Stimulated activated naive CD4-positive, alpha-beta T cell treated with Interleukin-2 at 50 U/mL for 16 hours (primary cell): ENCODE results near the gene SNX9.
"Not testable (repeated sequence)": the region's sequence is repeated elsewhere in the genome, so short reads cannot be mapped to it uniquely, and the experiment has no call there.

ENCODE experiments used
- DNase-seq: peaks from one replicate; lab custom pipeline; 2025; lab: John Stamatoyannopoulos, UW

SNX9 gene

DNA sequence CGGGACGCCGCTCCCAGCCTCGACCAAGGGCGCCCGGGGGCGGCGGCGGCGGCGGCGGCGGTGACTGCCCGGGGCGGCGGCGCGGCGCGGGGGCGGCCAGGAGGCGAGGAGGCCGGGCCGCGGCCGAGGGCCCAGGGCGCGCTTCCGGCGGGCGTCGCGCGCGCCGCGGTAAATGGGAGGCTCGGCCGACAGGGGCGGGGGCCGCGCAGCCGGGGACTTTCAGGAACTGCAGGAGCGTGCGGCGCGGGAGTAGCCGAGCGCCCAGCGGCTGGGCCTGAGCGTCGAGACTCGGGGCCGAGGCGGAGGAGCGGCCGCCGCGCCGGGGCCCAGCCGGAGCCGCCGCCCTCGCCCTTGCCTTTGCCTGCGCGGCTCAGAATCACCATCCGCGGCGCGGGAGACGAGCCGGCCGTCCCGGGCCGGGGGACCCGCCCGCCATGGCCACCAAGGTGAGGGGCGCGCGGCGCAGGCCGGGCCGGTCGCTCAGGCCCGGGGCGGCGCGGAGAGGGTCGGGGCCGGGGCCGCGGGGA lies at the start of gene SNX9:
SNX9 (plus strand) TSS at position 246 of the 527 bp plus-strand sequence; CDS start at position 435, 189 bp downstream.
- DNase-seq: peak; percentile 60

DNA sequence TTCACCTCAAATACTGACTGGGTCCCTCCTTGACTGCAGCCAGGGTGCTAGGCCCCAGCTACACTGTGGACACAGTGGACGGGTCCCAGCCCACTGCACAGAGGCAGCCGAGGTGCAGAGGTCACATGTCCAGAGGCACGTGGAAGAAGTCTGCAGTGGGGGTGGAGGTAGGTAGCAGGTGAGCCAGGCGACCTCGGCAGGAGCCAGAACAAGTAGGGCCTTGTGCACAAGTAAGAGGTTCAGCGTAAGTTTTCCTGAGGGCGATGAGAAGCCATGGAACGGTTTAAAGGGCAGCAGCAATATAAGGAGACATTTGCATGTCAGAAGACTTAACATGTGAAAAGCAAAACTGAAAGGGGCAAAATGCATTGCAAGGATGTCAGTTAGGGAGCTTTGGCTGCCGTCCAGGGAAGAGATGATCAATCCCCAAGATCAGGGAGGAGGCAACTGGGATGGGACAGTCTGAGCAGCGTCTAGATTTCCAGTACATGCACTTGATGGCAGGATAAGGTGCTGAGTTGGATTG lies 49.7 kb upstream of the SNX9 start:
- DNase-seq: no peak

DNA sequence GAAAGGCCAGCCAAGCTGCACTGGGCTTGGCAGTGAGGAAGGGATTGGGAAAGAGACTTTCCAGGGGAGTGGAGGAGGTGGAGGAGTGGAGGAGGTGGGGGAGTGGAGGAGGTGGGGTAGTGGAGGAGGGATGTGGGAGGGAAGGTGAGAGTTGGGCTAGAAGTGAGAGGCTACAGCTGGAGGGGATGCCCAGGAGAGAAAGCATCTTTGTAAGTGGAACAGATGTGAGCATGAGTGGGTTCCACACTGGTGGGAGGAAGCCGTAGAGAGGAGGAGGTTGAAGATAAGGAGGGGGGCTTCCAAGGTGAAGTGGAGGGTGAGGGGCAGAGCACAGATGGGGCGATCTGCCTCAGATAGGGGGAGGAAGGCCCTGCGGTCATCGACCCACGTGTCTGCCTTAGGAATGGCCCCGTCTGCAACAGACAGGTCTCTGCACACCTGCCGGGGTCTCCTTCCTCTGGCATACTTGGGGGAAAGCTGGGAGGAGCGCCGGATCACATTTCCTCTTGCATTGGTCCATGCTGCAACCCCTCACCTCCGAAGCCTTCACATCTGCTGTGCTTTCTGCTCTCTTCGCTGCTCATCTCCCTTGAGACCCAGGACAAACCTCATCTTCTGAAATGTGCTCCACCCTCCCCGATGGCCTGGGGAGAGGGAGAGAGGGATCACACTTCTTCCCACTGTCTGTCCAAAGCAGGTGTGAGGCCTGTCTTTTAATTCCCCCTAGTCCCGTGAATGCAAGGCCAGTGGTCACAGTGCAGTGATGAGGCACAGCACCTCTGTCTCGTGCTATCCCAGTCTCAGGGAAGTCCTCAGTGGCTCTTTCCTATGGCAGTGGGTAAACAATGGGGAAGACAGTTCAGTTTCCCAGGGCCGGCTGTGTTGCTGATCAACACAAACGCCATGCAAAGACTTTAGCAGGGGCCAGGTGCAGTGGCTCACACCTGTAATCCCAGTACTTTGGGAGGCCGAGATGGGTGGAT lies 48.6 kb upstream of the SNX9 start:
- DNase-seq: no peak

DNA sequence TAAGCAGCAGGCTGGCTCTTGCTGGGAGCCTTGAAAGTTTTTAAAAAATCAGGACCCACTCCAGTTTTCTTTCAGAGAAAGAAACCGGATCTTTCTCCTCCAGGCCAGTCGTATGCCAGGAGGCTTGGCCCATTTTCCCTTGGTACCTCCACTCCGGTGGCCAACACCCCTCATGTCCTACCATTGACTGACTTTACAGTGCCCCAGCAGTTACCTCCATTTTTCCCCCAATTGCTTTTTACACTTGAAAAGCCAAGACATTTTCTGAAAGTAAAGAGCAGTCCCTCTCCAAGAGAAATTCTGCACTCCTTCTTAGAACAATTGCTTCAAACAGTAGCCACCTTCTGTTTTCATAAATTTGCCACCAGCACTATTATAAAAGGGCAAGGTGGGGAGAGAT lies 47.7 kb upstream of the SNX9 start:
- no peak for DNase-seq

DNA sequence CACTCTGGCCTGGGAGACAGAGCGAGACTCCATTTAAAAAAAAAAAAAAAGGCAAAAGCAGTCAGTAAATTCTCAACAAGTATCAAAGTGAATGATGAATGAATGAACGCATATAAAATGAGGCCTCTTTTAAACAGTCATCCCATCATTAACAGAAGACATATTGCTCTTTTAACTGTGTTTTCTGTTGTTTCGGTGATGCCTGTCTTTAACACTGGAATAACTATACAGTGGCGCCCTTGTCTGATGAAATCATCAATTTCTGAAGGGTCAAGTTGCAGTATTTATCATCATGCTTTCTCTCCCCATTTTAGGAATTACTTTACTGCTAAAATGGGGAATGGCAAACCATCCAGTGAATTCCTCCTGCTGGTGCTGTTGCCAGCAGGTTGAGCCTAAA lies 45.7 kb upstream of the SNX9 start:
- DNase-seq: no peak

DNA sequence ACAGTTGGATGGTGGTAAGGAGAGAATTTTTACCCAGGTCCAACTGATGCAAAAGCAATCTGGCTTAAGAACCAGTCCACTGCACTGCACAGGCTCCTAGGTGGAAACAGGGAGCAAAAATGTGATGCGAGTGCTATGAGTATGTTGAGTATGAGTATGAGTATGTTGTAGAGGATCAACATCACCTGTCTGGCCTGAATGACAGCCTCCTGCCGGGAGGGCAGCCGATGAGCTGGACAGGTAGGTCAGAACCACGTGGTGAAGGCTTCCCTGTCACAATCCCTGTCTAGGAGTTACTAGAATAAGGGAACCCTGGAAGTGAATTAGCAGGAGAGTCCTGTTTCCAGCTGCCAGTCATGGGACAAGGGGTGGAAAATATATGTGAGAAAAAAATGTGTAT lies 44.3 kb upstream of the SNX9 start:
- no peak for DNase-seq

DNA sequence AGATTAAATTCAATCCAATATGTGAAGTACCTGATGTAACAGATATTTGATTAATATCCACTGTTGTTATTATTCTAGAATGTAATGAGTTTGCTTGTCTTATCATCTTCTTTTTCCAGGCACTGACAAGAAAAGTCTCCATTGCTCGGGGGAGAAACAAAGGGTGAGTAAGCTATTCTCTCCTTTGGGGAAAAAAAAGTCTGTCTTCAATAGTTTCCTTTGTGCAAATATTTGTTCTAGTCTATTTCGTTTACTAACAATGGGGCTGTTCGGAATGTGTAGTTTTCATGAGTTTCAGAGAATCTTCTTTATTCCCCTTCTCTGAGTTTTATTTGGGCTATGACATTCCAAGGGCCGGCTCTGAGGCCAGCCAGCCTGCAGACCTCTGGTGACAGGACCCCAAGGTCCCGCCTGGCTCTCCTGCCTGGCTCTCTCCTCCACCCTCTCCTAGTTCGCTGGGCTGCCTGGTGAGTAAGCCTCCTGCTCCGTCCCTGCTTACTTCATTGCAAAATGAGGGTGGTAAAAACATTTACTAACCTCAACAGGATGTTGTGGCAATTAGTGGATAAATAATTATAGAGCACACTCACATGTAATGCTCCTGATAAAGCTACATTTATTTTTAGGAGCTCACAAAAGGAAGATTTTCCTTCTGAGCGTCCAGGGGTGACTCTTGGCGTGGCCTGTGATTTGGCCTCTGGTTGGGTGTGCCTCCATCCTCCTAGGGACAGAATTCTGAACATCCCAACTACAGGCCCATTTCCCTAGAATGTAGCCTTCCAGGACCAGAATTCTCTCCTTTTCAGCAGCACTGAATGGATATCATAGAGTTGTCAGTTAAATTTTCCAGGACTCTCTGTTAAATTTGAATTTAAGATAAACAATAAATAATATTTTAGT lies 43.1 kb upstream of the SNX9 start:
- DNase-seq: no peak

DNA sequence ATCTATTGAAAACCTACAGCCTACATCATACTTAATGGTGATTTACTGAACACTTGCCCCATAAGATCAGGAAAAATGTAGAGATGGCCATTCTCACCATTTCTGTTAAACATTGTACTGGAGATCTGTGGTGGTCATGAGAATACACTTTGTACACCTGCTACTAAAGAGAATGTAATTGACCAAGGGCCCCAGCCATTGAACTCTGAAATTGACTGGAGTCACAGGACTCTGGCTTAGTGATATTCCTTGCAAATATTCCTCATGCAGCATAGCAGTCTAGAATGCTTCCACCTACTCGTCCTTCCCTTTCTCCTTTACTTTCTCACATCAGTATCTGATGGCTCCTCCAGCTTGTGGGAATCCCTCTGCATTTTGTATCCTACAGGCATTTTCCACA lies 37.4 kb upstream of the SNX9 start:
- no peak for DNase-seq

DNA sequence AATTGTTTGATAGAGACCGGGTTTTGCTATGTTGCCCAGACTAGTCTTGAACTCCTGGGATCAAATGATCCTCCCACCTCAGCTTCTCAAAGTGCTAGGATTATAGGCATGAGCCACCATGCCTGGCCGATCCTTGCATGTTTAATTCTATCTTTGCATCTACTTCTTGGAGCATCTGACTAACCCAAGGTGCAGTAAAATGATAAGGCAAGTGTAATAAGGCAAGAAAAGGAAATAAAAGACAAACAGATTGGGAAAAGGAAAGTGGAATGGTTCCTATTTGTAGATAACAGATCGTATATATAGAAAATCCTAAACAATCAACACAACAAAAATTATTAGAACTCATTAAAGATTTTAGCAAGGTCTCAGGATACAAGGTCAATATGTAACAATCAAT lies 36.8 kb upstream of the SNX9 start:
- no peak for DNase-seq

DNA sequence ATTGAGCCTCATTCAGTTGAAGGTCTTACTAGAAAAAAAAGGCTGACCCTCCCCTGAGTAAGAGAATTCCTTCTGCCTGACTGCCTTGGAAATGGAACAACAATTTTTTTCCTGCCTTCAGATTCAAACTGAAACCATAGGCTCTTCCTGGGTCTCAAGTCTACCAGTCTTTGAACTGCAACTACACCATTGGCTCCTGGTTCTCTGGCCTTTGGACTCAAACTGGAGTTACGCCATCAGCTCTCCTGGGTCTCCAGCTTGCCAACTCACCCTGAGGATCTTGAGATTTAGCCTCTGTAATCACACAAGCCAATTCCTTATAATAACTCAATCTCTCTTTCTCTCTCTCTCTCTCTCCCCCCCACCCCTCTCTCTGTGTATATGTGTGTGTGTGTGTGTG lies 36.0 kb upstream of the SNX9 start:
- DNase-seq: no peak

DNA sequence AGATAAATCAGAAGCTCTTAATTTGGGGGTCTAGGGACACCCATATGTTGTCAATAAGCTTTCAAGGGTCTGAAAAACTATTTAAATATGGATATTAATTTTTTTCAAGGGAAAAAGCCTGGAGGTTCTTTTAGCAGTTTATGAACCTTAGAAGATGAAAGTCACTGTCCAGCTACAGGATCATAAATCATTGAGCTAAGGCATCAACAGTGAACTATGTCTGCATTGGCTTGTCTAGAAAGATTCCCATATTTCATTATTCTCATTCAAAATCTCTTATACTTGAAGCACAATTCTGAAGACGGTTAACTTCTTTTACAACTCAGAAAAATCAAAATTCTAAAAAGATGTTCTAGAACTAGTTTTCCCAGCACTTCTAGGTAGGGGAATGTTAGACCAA lies 34.9 kb upstream of the SNX9 start:
- DNase-seq: no peak

DNA sequence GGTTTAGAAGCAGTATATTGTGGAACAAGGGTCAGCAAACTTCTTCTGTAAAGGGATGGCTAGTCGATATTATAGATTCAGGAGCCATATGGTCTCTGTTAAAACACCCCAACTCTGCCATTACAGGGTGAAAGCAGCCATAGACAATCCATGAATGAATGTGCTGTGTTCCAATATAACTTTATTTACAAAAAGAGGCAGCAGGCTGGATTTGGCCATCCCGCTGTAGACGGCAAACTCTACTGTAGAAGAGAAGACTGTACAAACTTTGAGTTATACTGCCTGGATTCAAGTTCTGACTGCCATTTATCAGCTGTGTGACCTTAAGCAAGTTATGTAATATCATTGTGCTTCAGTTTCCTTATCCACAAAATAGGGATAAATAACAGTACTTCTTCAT lies 33.7 kb upstream of the SNX9 start:
- no peak for DNase-seq

DNA sequence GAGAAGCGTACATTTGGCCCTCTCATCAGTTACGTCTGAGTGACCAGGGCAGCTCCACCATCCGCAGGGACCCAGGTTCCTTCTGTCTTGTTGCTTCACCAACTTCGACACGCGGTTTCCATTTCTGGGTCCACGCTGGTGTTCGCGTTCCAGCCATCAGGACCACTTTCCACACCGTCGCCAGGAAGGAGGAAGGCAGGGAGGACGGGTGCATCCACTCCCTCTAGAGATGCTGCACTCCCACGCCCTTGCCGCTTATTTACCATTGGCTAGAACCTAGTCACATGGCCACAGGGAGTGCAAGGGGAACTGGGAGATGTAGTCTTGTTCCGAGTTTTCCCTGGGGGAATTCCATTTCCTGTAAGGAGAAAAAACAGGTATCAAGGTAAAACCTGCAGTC lies 33.2 kb upstream of the SNX9 start:
- no peak for DNase-seq

DNA sequence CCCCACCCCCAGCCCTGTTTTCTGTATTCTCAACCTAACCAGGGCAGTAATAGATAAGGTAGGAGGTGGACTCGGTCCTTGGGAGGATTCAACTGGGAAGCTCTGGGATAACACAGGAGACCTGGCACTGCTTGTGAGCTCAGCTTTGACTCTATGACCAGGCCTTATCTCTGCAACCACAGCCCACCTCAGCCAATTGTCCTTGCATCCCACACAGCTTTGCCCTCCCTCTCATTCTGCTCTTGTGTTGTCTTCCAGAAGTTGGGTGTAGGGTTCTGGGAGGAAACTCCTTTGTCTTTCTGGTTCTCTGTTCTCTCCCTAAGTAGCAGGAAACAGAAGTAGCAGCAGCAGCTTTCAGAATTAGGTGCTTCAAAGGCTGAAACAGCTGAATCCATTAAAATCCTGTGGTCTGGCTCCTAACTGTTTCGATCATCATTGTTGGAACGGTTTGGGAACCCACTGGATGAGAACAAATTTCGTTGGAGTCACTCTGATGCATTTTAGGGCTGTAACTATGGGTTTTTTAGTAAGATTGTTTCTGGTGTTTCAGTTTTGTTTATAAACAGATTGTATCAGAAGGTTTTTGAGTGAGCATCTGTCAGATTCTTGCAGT lies 32.4 kb upstream of the SNX9 start:
- no peak for DNase-seq

DNA sequence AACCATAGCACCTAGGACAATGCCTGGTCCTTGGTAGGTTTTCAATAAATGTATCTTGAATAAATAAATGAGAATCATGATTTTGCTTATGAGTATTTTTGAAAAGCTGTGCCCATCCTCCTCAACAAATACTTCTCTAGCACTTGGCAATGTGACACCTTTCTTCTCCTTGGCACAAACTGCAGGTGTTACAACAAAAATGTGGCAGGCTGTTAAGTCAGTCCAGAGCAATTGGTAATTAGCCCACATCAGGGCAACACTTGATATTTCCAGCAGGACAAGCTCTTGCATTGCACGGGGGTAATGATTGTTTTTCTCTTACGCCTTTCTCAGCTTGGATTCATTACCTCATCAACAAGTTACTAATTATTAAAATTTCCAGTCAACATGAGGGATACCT lies 31.6 kb upstream of the SNX9 start:
- no peak for DNase-seq

DNA sequence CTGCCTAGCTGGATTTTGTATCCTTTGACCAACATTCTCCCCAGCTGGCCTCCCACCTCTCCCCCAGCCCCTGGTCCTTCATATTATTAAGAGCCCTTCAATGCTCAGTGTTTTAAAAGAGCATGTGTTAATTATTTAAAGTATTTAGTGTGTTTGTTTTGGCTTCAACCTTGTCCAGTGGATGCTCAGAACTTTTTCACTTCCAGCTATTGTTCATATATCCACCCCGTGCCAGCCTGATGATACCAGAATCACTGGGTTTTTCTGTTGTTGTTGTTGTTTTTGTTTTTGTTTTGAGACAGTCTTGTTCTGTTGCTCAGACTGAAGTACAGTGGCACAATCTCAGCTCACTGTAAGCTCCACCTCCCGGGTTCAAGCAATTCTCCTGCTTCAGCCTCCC lies 30.4 kb upstream of the SNX9 start:
- no peak for DNase-seq

DNA sequence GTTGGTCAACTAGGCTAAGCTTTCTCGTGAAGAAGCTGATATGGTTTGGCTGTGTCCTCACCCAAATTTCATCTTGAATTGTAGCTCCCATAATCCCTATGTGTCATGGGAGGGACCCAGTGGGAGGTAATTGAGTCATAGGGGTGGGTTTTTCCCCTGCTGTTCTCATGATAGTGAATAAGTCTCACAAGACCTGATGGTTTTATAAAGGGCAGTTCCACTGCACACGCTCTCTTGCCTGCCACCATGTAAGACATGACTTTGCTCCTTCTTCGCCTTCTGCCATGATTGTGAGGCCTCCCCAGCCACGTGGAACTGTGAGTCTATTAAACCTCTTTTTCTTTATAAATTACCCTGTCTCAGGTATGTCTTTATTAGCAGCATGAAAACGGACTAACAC lies 29.0 kb upstream of the SNX9 start:
- DNase-seq: not testable (repeated sequence)

DNA sequence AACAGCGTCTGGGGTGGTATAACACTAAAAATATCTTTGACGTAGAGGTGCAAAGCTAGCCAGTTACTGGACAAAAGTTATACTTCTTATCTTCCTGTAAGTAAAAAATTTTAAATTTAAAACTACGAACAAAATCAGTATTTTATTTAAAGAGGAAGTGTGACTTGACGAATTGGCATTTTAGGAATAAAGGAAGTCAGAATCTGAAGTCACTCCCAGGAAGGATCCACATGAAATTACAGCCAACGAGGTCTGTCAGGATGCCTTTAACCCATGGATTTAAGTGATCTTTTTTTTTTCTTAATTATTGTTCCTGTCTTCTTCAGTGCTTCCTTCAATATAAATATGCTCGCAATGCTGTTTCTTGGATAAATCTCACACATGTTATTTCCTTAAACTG lies 27.2 kb upstream of the SNX9 start:
- DNase-seq: no peak

DNA sequence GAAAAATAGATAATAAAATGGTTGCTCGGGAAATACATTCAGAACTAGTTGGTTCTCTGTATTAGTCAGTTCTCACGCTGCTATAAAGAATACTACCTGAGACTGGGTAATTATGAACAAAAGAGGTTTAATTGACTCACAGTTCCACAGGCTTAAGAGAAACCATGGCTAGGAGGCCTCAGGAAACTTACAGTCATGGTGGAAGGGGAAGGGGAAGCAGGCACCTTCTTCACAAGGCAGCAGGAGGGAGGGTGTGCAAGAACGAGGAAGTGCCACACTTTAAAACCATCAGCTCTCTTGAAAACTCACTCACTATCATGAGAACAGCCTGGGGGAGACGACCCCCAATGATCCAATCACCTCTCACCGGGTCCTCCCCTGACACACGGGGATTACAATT lies 24.2 kb upstream of the SNX9 start:
- DNase-seq: peak; percentile 26

DNA sequence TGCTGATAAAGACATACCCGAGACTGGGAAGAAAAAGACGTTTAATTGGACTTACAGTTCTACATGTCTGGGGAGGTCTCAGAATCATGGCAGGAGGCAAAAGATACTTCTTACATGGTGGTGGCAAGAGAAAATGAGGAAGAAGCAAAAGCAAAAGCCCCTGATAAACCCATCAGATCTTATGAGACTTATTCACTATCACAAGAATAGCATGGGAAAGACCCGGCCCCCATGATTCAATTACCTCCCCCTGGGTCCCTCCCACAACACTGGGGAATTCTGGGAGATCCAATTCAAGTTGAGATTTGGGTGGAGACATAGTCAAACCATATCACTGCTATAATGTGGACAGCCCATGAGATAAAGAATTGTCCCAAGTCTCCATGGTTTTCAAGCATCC lies 23.5 kb upstream of the SNX9 start:
- DNase-seq: not testable (repeated sequence)

DNA sequence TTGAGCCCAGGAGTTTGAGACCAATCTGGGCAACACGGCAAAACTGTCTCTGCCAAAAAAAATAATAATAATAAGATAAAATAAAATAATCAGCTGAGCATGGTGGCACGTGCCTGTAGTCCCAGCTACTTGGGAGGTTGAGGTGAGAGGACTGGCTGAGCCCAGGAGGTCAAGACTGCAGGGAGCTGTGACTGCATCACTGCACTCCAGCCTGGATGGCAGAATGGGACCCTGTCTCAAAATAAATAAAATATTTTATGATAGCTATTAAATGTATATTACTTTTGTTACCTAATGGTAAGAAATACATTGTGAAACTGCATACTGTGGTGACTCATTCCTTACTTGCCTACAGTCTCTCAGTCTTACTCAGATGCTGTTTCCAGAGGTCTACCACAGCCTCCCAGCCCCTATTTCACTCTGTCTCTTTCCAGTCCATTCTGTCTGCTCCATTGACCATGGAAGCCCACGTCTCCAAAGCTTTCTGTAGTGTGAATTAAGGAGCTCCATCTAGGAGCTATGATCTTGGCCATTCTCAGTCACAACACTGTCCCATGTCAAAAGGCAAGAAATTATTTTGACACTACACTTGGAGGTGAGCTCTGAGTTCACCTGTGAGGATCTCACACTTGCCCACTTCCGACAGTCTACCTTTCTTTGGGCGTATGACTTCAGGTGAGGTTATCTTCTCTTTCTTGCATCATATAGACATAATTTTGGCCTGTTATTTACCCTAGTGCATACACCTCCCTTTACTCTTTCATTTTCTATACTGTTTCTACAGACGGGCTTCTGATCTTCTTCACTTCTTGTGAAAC lies 22.4 kb upstream of the SNX9 start:
- peak; percentile 40 for DNase-seq
